ENCODE results near the gene ZNF783.
"Not testable (repeated sequence)": the region's sequence is repeated elsewhere in the genome, so short reads cannot be mapped to it uniquely, and the experiment has no call there.

ZNF783 gene

DNA sequence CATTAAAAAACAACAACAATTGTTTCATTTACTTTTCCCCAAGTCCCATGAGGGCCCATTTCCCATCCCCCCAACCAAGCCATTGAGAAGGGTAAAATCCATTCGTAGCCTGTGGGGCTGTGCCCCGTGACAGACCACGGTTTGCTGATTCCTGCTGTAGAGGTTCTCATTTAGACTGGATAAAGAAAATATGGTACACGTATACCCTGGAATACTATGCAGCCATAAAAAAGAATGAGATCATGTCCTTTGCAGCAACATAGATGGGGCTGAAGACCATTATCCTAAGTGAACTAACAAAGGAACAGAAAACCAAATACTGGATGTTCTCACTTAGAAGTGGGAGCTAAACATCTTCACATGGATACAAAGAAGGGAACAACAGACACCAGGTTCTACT, 44.9 kb downstream of the ZNF783 start:
- DNase-seq = no peak

DNA sequence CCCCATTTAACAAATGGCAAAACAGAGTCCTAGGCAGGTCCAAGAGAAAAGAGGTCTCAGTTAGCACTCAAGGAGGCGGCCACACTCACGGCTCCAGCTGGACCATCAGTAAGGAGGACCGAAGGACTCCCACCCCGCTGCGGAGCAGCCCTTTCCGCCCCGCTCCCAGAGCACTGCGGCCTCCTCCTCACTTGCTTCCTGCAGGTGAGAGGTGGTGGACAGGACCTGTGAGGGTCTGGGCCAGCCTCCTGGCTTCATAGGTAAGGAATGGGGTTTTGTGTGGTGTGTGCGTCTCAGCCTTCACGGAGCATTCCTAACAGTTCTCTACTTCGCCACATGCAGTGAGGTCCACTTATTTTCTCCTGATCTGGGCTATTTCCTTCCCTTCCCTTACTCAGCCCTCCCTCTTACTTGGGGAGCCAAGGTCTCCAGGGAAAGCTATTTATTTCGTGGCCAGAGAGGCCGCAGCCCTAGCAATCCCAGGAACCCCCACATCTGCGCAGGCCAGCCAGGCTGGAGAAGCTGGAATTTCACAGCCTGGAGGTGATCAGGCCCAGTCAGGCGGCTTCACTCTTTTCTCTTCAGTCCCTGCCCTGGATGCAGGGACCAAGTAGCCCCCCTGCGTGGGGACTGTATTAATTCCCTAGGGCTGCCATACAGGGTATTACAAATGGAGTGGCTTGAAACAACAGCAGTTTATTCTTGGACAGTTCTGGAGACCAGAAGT, 45.9 kb downstream of the ZNF783 start:
- no peak for DNase-seq

DNA sequence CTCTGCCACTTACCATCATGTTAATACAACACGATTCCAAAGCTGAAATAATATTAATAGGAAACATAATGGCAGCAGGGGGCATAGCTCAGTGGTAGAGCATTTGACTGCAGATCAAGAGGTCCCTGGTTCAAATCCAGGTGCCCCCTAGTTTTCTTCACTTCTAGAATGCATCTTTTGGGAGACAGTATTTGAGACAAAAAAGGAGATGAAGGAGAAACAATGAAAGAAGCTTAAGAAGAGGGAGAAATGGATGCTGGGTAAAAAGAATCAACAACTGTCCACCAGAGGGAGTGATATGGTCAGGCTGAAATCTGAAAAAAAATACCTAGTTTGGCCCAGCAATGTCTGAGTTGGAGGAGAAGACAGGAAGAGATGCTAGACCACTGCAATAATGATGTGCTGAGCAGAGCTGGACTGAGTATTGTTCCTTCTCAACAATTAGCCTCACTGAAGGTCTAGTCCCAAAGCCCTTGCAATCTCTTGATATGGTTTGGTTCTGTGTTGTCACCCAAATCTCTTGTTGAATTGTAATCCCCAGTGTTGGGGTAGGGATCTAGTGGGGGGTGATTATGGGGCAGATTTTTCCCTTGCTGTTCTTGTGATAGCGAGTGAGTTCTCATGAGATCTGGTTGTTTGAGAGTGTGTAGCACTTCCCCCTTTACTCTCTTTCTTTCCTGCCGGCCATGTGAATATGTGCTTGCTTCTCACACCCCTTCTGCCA, 48.3 kb downstream of the ZNF783 start:
- DNase-seq = peak in 1 of 2 donors; percentile 46

- DNase-seq = no peak
Measured at GRCh38 chr7:149310990-149311573, 49.1 kb downstream of the ZNF783 start.

GRCh38 chr7:149313981-149314380, 52.0 kb downstream of the ZNF783 start:
- DNase-seq = no peak

GRCh38 chr7:149316606-149317005, 54.6 kb downstream of the ZNF783 start:
- DNase-seq = no peak

GRCh38 chr7:149317496-149317895, 55.5 kb downstream of the ZNF783 start:
- no peak for DNase-seq

DNA sequence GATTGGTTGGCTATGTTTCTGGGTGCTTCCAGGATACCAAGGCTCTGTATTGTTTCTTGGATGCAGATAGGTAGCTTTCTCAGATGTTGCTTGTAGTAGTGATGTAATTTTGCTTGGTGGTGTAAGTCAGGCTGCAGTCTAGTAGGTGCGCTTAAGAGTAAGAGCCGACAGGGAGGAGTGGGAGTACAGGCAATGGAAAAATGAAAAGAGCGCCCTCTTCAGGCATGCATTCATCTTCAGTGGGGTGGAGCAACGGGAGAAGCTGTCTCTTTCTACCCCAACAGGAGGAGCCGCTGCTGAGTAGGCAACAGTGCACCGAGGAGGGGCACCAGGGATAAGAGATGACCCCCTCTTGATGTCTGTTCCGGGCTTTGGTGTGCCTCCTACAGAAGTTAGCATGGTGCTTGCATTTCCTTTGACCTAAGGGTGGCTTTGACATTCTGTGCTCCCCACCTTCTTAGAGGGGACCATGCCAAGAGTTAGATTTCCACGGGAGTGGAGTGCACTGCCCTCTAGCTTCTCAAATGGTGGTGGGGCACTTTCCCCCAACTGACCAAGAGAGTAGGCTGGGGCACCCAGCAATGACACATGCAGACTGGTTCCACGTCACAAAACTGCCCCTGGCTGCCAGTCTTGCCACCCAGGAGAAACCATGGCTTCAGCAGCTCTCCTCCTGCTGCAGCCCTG, 56.1 kb downstream of the ZNF783 start:
- no peak for DNase-seq

- no peak for DNase-seq
Measured at GRCh38 chr7:149319376-149319775, 57.4 kb downstream of the ZNF783 start.

- no peak for DNase-seq
Measured at GRCh38 chr7:149320313-149321124, 58.5 kb downstream of the ZNF783 start.

- DNase-seq = not testable (repeated sequence)
Measured at GRCh38 chr7:149321125-149321905, 59.3 kb downstream of the ZNF783 start.

- peak in 1 of 2 donors; percentile 5 for DNase-seq
Measured at GRCh38 chr7:149321978-149322541, 60.1 kb downstream of the ZNF783 start.

- no peak for DNase-seq
Measured at GRCh38 chr7:149322737-149323136, 60.7 kb downstream of the ZNF783 start.

GRCh38 chr7:149325248-149325647, 63.3 kb downstream of the ZNF783 start:
- DNase-seq = no peak

- DNase-seq = no peak
Measured at GRCh38 chr7:149329265-149329664, 67.3 kb downstream of the ZNF783 start.

- no peak for DNase-seq
Measured at GRCh38 chr7:149329766-149330334, 67.9 kb downstream of the ZNF783 start.

DNA sequence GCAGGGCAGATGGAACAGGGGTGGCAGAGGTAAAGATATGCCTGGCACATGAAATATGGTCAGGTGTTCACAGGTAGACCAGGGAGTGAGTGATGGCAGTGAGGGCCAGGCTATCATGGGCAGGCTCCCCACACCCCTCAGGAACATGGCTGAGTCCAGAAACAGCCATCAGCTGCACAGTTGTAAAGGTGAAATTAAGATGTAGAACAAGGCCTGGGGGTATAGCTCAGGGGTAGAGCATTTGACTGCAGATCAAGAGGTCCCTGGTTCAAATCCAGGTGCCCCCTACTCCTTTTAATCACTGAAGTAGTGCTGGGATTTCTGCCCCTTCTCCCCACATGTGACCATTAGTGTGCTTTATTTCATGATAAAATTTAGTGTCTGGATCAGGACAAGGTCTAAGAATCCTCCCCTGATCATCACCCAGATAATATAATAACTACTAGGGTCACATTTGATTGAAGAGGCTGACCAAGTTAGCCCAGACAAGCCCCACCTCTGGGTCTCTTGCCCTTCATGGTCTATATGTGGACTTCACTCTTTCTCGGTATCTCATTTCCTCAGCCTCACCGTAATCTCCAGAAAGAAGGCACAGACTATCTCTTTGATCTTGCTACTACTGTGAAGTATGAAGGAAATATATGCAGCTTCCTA, 69.0 kb downstream of the ZNF783 start:
- DNase-seq = no peak

DNA sequence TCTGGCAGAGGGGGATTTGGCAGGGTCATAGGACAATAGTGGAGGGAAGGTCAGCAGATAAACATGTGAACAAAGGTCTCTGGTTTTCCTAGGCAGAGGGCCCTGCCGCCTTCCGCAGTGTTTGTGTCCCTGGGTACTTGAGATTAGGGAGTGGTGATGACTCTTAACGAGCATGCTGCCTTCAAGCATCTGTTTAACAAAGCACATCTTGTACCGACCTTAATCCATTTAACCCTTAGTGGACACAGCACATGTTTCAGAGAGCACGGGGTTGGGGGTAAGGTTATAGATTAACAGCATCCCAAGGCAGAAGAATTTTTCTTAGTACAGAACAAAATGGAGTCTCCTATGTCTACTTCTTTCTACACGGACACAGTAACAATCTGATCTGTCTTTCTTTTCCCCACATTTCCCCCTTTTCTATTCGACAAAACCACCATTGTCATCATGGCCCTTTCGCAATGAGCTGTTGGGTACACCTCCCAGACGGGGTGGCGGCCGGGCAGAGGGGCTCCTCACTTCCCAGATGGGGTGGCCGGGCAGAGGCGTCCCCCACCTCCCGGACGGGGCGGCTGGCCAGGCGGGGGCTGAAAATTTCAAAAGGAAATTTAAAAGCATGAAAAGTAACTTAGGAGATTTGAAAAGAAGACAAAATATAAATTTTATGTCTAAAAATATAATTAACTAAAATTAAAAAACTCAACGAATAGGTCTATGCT, 70.8 kb downstream of the ZNF783 start:
- DNase-seq = not testable (repeated sequence)

- DNase-seq = no peak
Measured at GRCh38 chr7:149333321-149333717, 71.3 kb downstream of the ZNF783 start.

- no peak for DNase-seq
Measured at GRCh38 chr7:149334219-149334618, 72.2 kb downstream of the ZNF783 start.
